A673 (cell line): ENCODE data around the gene UBXN10. TPM values are rescaled to one million over a fixed set of nuclear protein-coding genes. Genes with fewer than 3 reads are reported as not detected.

Source experiments
- BruUV-seq: library from RNA; stranded (reverse); fragments of 400-500 nt; replicated peaks from 2 replicates; lab custom pipeline; 2021; lab: Mats Ljungman, UMichigan
- CTCF ChIA-PET: fragments of 300-600 bp; sonication (Branson Sonifier 250); formaldehyde crosslinking; loops from one replicate; lab custom pipeline; 2022; ENCODE audit warnings: antibody characterized with exemption; lab: Charles Lee
- POLR2A ChIA-PET: fragments of 300-600 bp; sonication (Branson Sonifier 250); formaldehyde crosslinking; loops from one replicate; lab custom pipeline; 2022; ENCODE audit warnings: antibody characterized with exemption; ENCODE audit not compliant: low non-redundant PET; lab: Charles Lee
- DNase-seq: peaks from one replicate; pipeline ENCODE4 v3.0.0-alpha.2; 2015; ENCODE audit warnings: low spot score
- H3K27ac ChIP-seq: fragments of 200-600 bp; sonication (generic); 2 replicates; pipeline ENCODE4 v1.5.1; 2016; ENCODE audit warnings: mixed run types, low read depth, mild to moderate bottlenecking, mixed read lengths, antibody characterized with exemption, low read length; ENCODE audit not compliant: poor library complexity, severe bottlenecking
- H3K27me3 ChIP-seq: fragments of 200-600 bp; sonication (generic); replicated peaks from 2 replicates; pipeline ENCODE4 v1.6.1; 2017; ENCODE audit warnings: mixed run types, low read depth, mild to moderate bottlenecking, mixed read lengths, antibody characterized with exemption, low read length; ENCODE audit not compliant: insufficient read depth, poor library complexity
- H3K36me3 ChIP-seq: fragments of 200-600 bp; sonication (generic); 2 replicates; pipeline ENCODE4 v1.6.1; 2016; ENCODE audit warnings: mixed run types, mild to moderate bottlenecking, mixed read lengths, antibody characterized with exemption, low read length; ENCODE audit not compliant: insufficient read depth, poor library complexity, severe bottlenecking
- H3K4me1 ChIP-seq: fragments of 200-600 bp; sonication (generic); 2 replicates; pipeline ENCODE4 v1.6.1; 2017; ENCODE audit warnings: mixed run types, mild to moderate bottlenecking, mixed read lengths, antibody characterized with exemption, low read length; ENCODE audit not compliant: insufficient read depth, poor library complexity, severe bottlenecking
- H3K4me3 ChIP-seq: fragments of 200-600 bp; sonication (generic); 2 replicates; pipeline ENCODE4 v1.5.1; 2016; ENCODE audit warnings: low read depth, mixed run types, mild to moderate bottlenecking, mixed read lengths, low read length; ENCODE audit not compliant: poor library complexity, severe bottlenecking
- H3K9me3 ChIP-seq: fragments of 200-600 bp; sonication (generic); 2 replicates; pipeline ENCODE4 v1.6.1; 2016; ENCODE audit warnings: mixed run types, low read depth, mild to moderate bottlenecking, mixed read lengths, antibody characterized with exemption, low read length; ENCODE audit not compliant: poor library complexity, severe bottlenecking
- EZH2 ChIP-seq: fragments of 200-600 bp; sonication (generic); IDR thresholded peaks from 2 replicates; pipeline ENCODE4 v1.6.1; 2017; ENCODE audit warnings: borderline replicate concordance, low read depth, mild to moderate bottlenecking, mixed read lengths, antibody characterized with exemption, low read length; ENCODE audit not compliant: poor library complexity, severe bottlenecking
- intact Hi-C: fragments of 100-400 bp; cut with micrococcal nuclease; formaldehyde crosslinking; loops from one replicate; pipeline ENCODE4 v1.10.0; 2022; ENCODE audit not compliant: unreplicated experiment
- total RNA-seq: library from RNA; stranded (reverse); gene quantifications from 2 replicates; pipeline ENCODE4 v1.2.3, GENCODE V29; 2021
- TF ChIP-seq, protein P1 (sequence below): fragments of 300-800, 200-600 bp; sonication (generic); conservative IDR thresholded peaks from 2 replicates; pipeline ENCODE4 v1.5.1; 2017; ENCODE audit warnings: low read depth, mild to moderate bottlenecking, antibody characterized with exemption, low read length, moderate library complexity, mixed read lengths

Gene UBXN10
- total RNA-seq, 1 experiment from 2014 or later = not detected

DNA sequence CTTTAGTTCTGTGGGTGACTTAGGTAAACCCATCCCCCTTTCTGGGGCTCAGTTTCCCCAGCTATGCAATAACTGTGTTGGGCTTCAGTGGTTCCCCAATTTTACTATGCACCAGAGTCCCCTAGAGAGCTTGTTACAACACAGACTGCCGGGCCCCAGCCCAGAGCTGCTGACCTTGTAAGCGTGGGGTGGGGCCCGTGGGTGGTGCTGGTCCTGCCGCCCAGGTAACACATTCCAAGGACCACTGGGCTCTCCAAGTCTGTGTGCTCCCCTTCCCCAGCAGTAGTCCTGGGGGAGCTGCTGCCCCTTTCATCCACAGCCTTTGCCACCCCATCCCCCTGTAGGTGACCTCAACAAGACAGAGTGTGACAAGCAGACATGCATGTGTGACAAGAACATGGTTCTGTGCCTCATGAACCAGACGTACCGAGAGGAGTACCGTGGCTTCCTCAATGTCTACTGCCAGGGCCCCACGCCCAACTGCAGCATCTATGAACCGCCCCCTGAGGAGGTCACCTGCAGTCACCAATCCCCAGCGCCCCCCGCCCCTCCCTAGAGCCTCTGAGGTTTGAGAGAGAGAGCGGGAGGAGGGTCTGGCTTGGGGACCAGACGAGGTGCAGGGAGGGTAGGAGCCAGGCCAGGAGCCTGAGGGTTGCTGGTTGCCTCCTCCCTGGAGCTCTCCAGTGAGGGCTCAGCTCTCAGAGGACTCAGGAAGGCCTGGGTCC lies 37.9 kb upstream of the UBXN10 start:
- POLR2A ChIA-PET = no interaction called here

DNA sequence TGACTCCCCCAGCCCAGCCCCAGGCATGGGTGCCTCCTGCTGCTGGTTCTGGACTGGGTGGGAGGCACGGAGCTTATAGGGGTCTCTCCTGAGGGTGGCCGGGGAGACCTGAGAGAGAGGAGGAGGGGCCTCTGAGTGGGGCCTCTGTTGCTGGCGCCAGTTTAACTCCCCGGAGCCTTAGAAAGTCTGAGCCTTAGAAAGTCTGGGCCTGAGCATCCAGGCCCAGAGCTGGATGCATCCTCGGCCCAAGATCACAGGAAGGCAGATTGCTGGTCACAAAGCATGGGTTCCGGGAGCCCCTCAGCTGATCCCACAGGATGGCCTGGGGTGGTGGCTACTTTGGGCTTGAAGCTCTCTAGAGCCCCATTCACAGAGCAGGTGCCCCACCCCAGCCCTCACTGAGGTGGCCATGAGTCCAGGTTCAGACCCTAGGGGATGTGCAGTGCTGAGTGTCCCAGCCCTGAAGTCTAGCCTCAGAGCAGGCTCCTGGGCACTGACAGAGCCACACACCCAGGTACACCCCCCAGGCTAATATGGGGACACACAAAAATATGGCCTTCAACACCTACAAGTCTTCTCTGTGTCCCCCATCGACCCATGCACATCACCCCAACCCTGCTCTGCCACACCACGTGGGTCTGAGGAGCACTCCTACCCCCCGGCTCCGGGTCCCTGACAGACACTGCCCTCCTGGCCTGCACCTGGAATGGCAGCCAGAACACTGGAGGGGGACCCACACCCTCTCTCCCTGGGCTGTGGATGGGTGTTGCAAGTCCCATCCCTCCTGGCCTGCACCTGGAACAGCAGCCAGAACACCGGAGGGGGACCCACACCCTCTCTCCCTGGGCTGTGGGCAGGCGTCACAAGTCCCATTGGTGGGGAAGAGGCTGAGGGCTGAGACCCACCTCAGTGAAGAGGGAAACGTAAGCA lies 37.1 kb upstream of the UBXN10 start:
- CTCF ChIA-PET = no interaction called here

More for the DNA sequence above, 37.9 kb upstream of the UBXN10 start:
- TF ChIP-seq EZH2 = no peak
- TF ChIP-seq, protein P1, sequence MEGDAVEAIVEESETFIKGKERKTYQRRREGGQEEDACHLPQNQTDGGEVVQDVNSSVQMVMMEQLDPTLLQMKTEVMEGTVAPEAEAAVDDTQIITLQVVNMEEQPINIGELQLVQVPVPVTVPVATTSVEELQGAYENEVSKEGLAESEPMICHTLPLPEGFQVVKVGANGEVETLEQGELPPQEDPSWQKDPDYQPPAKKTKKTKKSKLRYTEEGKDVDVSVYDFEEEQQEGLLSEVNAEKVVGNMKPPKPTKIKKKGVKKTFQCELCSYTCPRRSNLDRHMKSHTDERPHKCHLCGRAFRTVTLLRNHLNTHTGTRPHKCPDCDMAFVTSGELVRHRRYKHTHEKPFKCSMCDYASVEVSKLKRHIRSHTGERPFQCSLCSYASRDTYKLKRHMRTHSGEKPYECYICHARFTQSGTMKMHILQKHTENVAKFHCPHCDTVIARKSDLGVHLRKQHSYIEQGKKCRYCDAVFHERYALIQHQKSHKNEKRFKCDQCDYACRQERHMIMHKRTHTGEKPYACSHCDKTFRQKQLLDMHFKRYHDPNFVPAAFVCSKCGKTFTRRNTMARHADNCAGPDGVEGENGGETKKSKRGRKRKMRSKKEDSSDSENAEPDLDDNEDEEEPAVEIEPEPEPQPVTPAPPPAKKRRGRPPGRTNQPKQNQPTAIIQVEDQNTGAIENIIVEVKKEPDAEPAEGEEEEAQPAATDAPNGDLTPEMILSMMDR = no peak
- no peak overlapping the region for H3K27ac ChIP-seq
- BruUV-seq = no TSS peak
- H3K4me1 ChIP-seq = no peaks in the 10 kb centered on the region
- H3K9me3 ChIP-seq = no peaks in the 10 kb centered on the region
- H3K4me3 ChIP-seq = no peak overlapping the region
- H3K27me3 ChIP-seq = no peaks in the 10 kb centered on the region
- CTCF ChIA-PET = no interaction called here
- intact Hi-C loops = no loop called here
- no peak for DNase-seq
- H3K36me3 ChIP-seq = no peaks in the 10 kb centered on the region

DNA sequence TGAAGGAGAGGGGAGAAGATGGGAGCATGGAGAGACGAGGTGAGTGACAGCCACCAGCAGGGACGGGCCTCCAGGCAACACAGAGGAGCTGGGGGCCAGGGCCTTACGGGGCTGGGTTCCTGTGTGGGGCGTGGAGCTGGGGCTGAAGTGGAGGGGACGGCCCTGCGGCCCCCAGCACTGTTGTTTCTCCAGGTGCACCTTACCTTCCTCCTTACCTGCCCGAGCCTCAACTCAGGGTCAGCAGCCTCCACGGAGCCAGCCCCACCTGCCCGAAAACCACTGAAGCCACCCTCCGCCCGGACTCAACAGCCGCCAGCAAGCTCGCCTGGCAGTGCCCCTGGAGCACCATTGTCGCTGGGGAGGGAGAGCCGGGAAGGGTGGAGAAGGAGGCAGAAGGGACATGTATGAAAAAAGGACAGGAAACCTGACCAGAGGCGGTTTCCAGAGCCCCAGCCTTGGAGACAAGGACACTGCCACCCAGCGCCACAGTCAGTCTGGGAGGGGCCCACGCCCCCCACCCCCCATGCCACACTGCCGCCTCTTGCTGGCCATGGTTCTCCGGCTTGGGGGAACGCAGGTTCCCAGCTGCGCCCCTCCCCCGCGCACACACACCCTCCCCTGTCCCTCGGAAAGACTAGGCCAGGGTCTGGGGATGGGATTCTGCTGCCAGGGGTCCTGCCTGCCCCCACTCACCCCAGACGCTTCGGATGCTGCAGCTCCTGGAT lies 36.1 kb upstream of the UBXN10 start:
- BruUV-seq = no TSS peak
- H3K36me3 ChIP-seq = no peaks in the 10 kb centered on the region
- H3K4me1 ChIP-seq = no peaks in the 10 kb centered on the region
- ChIA-PET CTCF (no interaction called here), POLR2A (no interaction called here)
- H3K9me3 ChIP-seq = no peaks in the 10 kb centered on the region
- intact Hi-C loops = loop anchor here (5.0 to 10.0 kb wide), 2 partner anchors 175 to 387 kb away; partner anchors contain the start of gene PLA2G2A
- DNase-seq = no peak
- H3K27me3 ChIP-seq = no peaks in the 10 kb centered on the region
- no peak overlapping the region for H3K27ac ChIP-seq
- H3K4me3 ChIP-seq = no peak overlapping the region
- no peak for TF ChIP-seq EZH2
- TF ChIP-seq, protein P1 = no peak

More for the DNA sequence above, 37.1 kb upstream of the UBXN10 start:
- Histone ChIP-seq H3K27me3 (no peaks in the 10 kb centered on the region), H3K27ac (no peak overlapping the region), H3K4me3 (no peak overlapping the region), H3K9me3 (no peaks in the 10 kb centered on the region), H3K4me1 (no peaks in the 10 kb centered on the region), H3K36me3 (no peaks in the 10 kb centered on the region)
- POLR2A ChIA-PET = no interaction called here
- no peak for TF ChIP-seq EZH2
- TF ChIP-seq, protein P1 = no peak
- no TSS peak for BruUV-seq
- no peak for DNase-seq
- intact Hi-C loops = no loop called here
